Muscle layer of duodenum (tissue), 2 donors: ENCODE measurements around the gene SLC35C1.
"Not testable (repeated sequence)": the region's sequence is repeated elsewhere in the genome, so short reads cannot be mapped to it uniquely, and the experiment has no call there.

Source experiments
- H3K27ac ChIP-seq: one replicate; pipeline ENCODE4 v1.7.0; 2013; ENCODE audit warnings: mild to moderate bottlenecking, low read length
- H3K27me3 ChIP-seq: one replicate; pipeline ENCODE4 v1.7.0; 2013; ENCODE audit warnings: low read depth, mild to moderate bottlenecking, control low read depth, low read length
- H3K36me3 ChIP-seq, 2 donors: one replicate each; pipeline ENCODE4 v1.7.0; 2013; ENCODE audit warnings: low read length in 2 of 2, control low read depth in 1 of 2, mild to moderate bottlenecking in 1 of 2; ENCODE audit not compliant: insufficient read depth in 2 of 2, control insufficient read depth in 1 of 2
- H3K4me1 ChIP-seq, 2 donors: one replicate each; pipeline ENCODE4 v1.7.0; 2013; ENCODE audit warnings: low read length in 2 of 2, mild to moderate bottlenecking in 2 of 2, control low read depth in 1 of 2, moderate library complexity in 1 of 2; ENCODE audit not compliant: insufficient read depth in 2 of 2, control insufficient read depth in 1 of 2
- H3K4me3 ChIP-seq, 2 donors: one replicate each; pipeline ENCODE4 v1.7.0; 2013; ENCODE audit warnings: low read length in 2 of 2, low read depth in 1 of 2, mild to moderate bottlenecking in 1 of 2
- H3K9me3 ChIP-seq, 2 donors: one replicate each; pipeline ENCODE4 v1.7.0; 2013; ENCODE audit warnings: low read length in 2 of 2, control low read depth in 1 of 2, mild to moderate bottlenecking in 1 of 2; ENCODE audit not compliant: control insufficient read depth in 1 of 2
- donor health status: healthy.

Gene SLC35C1

GRCh38 chr11:45833761-45834160, 28.8 kb downstream of the SLC35C1 start:
- Histone ChIP-seq H3K36me3 (no peaks in the 10 kb centered on the region), H3K4me1 (no peaks in the 10 kb centered on the region), H3K4me3 (no peak overlapping the region), H3K27me3 (peaks cover under 1% of the 10 kb centered on the region), H3K27ac (no peak overlapping the region), H3K9me3 (no peaks in the 10 kb centered on the region)

- no peak overlapping the region for H3K4me3 ChIP-seq
- no peaks in the 10 kb centered on the region for H3K9me3 ChIP-seq
- H3K27ac ChIP-seq: no peak overlapping the region
- no peaks in the 10 kb centered on the region for H3K4me1 ChIP-seq
- no peaks in the 10 kb centered on the region for H3K36me3 ChIP-seq
- no peaks in the 10 kb centered on the region for H3K27me3 ChIP-seq
Observed at GRCh38 chr11:45834298-45834756, 29.4 kb downstream of the SLC35C1 start.

GRCh38 chr11:45839204-45839603, 34.3 kb downstream of the SLC35C1 start:
- Histone ChIP-seq H3K36me3 (no peaks in the 10 kb centered on the region), H3K9me3 (no peaks in the 10 kb centered on the region), H3K4me1 (peaks cover 0 to 8% of the 10 kb centered on the region in 2 donors), H3K27me3 (no peaks in the 10 kb centered on the region), H3K4me3 (no peak overlapping the region), H3K27ac (no peak overlapping the region)

GRCh38 chr11:45840251-45840650, 35.3 kb downstream of the SLC35C1 start:
- not testable (repeated sequence) for H3K4me1 ChIP-seq, H3K4me3 ChIP-seq, H3K36me3 ChIP-seq, H3K27ac ChIP-seq, H3K9me3 ChIP-seq, H3K27me3 ChIP-seq

- H3K27me3 ChIP-seq: no peaks in the 10 kb centered on the region
- peak overlapping the region; percentile 88 for H3K27ac ChIP-seq
- peak overlapping the region; percentile 27 to 38 for H3K4me3 ChIP-seq
- no peaks in the 10 kb centered on the region for H3K9me3 ChIP-seq
- peaks cover 0 to 4% of the 10 kb centered on the region in 2 donors for H3K36me3 ChIP-seq
- H3K4me1 ChIP-seq: peaks cover 10 to 11% of the 10 kb centered on the region in 2 donors
Observed at GRCh38 chr11:45843158-45843924, 38.4 kb downstream of the SLC35C1 start.

- no peaks in the 10 kb centered on the region for H3K9me3 ChIP-seq
- H3K27ac ChIP-seq: no peak overlapping the region
- no peaks in the 10 kb centered on the region for H3K27me3 ChIP-seq
- no peak overlapping the region for H3K4me3 ChIP-seq
- H3K4me1 ChIP-seq: peaks cover 21 to 23% of the 10 kb centered on the region in 2 donors
- peaks cover 0 to 4% of the 10 kb centered on the region in 2 donors for H3K36me3 ChIP-seq
Observed at GRCh38 chr11:45844822-45845578, 40.1 kb downstream of the SLC35C1 start.

- Histone ChIP-seq H3K9me3 (no peaks in the 10 kb centered on the region), H3K36me3 (peaks cover 0 to 4% of the 10 kb centered on the region in 2 donors), H3K4me3 (peak overlapping the region; percentile 43 to 89), H3K27me3 (no peaks in the 10 kb centered on the region), H3K27ac (peak overlapping the region; percentile 85), H3K4me1 (peaks cover 31 to 35% of the 10 kb centered on the region in 2 donors)
Observed at GRCh38 chr11:45846174-45846675, 41.3 kb downstream of the SLC35C1 start.

GRCh38 chr11:45846974-45847910, 42.3 kb downstream of the SLC35C1 start, which contains the start of gene CRY2:
TSS of gene CRY2 (plus strand) at chr11:45847475. CDS start at chr11:45847491, 16 bp downstream.
- H3K27ac ChIP-seq: peak within 1 kb of the TSS; percentile 96
- H3K4me3 ChIP-seq: peak within 1 kb of the TSS; percentile 85 to 89
- peaks cover 0 to 4% of the 10 kb centered on the region in 2 donors for H3K36me3 ChIP-seq
- no peaks in the 10 kb centered on the region for H3K9me3 ChIP-seq
- H3K4me1 ChIP-seq: peaks cover 40 to 43% of the 10 kb centered on the region in 2 donors
- H3K27me3 ChIP-seq: no peaks in the 10 kb centered on the region

GRCh38 chr11:45847911-45848316, 43.0 kb downstream of the SLC35C1 start:
- Histone ChIP-seq H3K36me3 (peaks cover 0 to 4% of the 10 kb centered on the region in 2 donors), H3K27ac (peak overlapping the region; percentile 96), H3K27me3 (no peaks in the 10 kb centered on the region), H3K4me3 (peak overlapping the region; percentile 85 to 89), H3K4me1 (peaks cover 46 to 50% of the 10 kb centered on the region in 2 donors), H3K9me3 (no peaks in the 10 kb centered on the region)

GRCh38 chr11:45848654-45849081, 43.7 kb downstream of the SLC35C1 start:
- peaks cover 47 to 50% of the 10 kb centered on the region in 2 donors for H3K4me1 ChIP-seq
- peak overlapping the region; percentile 96 for H3K27ac ChIP-seq
- peak overlapping the region; percentile 85 to 89 for H3K4me3 ChIP-seq
- H3K9me3 ChIP-seq: no peaks in the 10 kb centered on the region
- H3K36me3 ChIP-seq: peaks cover 0 to 4% of the 10 kb centered on the region in 2 donors
- no peaks in the 10 kb centered on the region for H3K27me3 ChIP-seq
